ENCODE measurements around the gene OR2T29.
"Not testable (repeated sequence)": the region's sequence is repeated elsewhere in the genome, so short reads cannot be mapped to it uniquely, and the experiment has no call there.

Gene OR2T29

GRCh38 chr1:248562672-248563071 is at the start of gene OR2T29:
TSS of gene OR2T29 (minus strand) at chr1:248562772. CDS start at chr1:248559491, 3,281 bp downstream.
- not testable (repeated sequence) for H3K36me3 ChIP-seq (ENCODE audit: control insufficient read depth, insufficient read depth, low read length); H3K9me3 ChIP-seq (ENCODE audit: control insufficient read depth, insufficient read depth, low read depth, low read length); H3K4me1 ChIP-seq (ENCODE audit: control insufficient read depth, insufficient read depth, low read length); H3K4me3 ChIP-seq (ENCODE audit: low read depth, low read length); H3K27me3 ChIP-seq (ENCODE audit: control insufficient read depth, insufficient read depth, low read length); H3K27ac ChIP-seq (ENCODE audit: low read depth, low read length); H3K9ac ChIP-seq (ENCODE audit: low read length)

- H3K36me3 ChIP-seq (ENCODE audit: control insufficient read depth, insufficient read depth, low read length) = no peaks in the 10 kb centered on the region
These were observed 49.4 kb upstream of the OR2T29 start for GRCh38 chr1:248611883-248612414.

GRCh38 chr1:248610301-248610700 is 47.7 kb upstream of the OR2T29 start:
- no peak overlapping the region for H3K4me3 ChIP-seq (ENCODE audit: low read depth, low read length)
- no peak overlapping the region for H3K27ac ChIP-seq (ENCODE audit: low read depth, low read length)
- H3K9me3 ChIP-seq (ENCODE audit: control insufficient read depth, insufficient read depth, low read depth, low read length) = peaks cover 40% of the 10 kb centered on the region; the same call in 1 of the 2 replicates
- no peaks in the 10 kb centered on the region for H3K4me1 ChIP-seq (ENCODE audit: control insufficient read depth, insufficient read depth, low read length)
- H3K27me3 ChIP-seq (ENCODE audit: control insufficient read depth, insufficient read depth, low read length) = no peaks in the 10 kb centered on the region; the same call in 1 of the 2 replicates
- H3K9ac ChIP-seq (ENCODE audit: low read length) = no peak overlapping the region
- no peaks in the 10 kb centered on the region for H3K36me3 ChIP-seq (ENCODE audit: control insufficient read depth, insufficient read depth, low read length)

More at GRCh38 chr1:248611883-248612414, 49.4 kb upstream of the OR2T29 start:
- Histone ChIP-seq H3K27ac (ENCODE audit: low read depth, low read length) (no peak overlapping the region), H3K9ac (ENCODE audit: low read length) (no peak overlapping the region), H3K9me3 (ENCODE audit: control insufficient read depth, insufficient read depth, low read depth, low read length) (peaks cover 34% of the 10 kb centered on the region; the same call in 1 of the 2 replicates), H3K27me3 (ENCODE audit: control insufficient read depth, insufficient read depth, low read length) (no peaks in the 10 kb centered on the region), H3K4me1 (ENCODE audit: control insufficient read depth, insufficient read depth, low read length) (no peaks in the 10 kb centered on the region), H3K4me3 (ENCODE audit: low read depth, low read length) (no peak overlapping the region)

- H3K27ac ChIP-seq (ENCODE audit: low read depth, low read length) = no peak overlapping the region
- peaks cover 32% of the 10 kb centered on the region; the same call in 1 of the 2 replicates for H3K9me3 ChIP-seq (ENCODE audit: control insufficient read depth, insufficient read depth, low read depth, low read length)
- H3K27me3 ChIP-seq (ENCODE audit: control insufficient read depth, insufficient read depth, low read length) = no peaks in the 10 kb centered on the region
- no peaks in the 10 kb centered on the region for H3K36me3 ChIP-seq (ENCODE audit: control insufficient read depth, insufficient read depth, low read length)
- no peaks in the 10 kb centered on the region for H3K4me1 ChIP-seq (ENCODE audit: control insufficient read depth, insufficient read depth, low read length)
- no peak overlapping the region for H3K9ac ChIP-seq (ENCODE audit: low read length)
- no peak overlapping the region for H3K4me3 ChIP-seq (ENCODE audit: low read depth, low read length)
These were observed 36.8 kb upstream of the OR2T29 start for GRCh38 chr1:248599396-248599795.

- Histone ChIP-seq H3K9me3 (ENCODE audit: control insufficient read depth, insufficient read depth, low read depth, low read length) (peaks cover 39% of the 10 kb centered on the region; the same call in 1 of the 2 replicates), H3K9ac (ENCODE audit: low read length) (no peak within 1 kb of the TSS), H3K27me3 (ENCODE audit: control insufficient read depth, insufficient read depth, low read length) (no peaks in the 10 kb centered on the region), H3K27ac (ENCODE audit: low read depth, low read length) (no peak within 1 kb of the TSS), H3K36me3 (ENCODE audit: control insufficient read depth, insufficient read depth, low read length) (no peaks in the 10 kb centered on the region), H3K4me1 (ENCODE audit: control insufficient read depth, insufficient read depth, low read length) (no peaks in the 10 kb centered on the region), H3K4me3 (ENCODE audit: low read depth, low read length) (no peak within 1 kb of the TSS)
These were observed 35.0 kb upstream of the OR2T29 start, which contains the start of gene OR2T10 for GRCh38 chr1:248597589-248597988. TSS of gene OR2T10 (minus strand) at chr1:248597700. CDS start at chr1:248593768, 3,932 bp downstream.

GRCh38 chr1:248596615-248597014 is 34.0 kb upstream of the OR2T29 start:
- H3K36me3 ChIP-seq (ENCODE audit: control insufficient read depth, insufficient read depth, low read length) = no peaks in the 10 kb centered on the region
- H3K9ac ChIP-seq (ENCODE audit: low read length) = no peak overlapping the region
- no peak overlapping the region for H3K4me3 ChIP-seq (ENCODE audit: low read depth, low read length)
- H3K4me1 ChIP-seq (ENCODE audit: control insufficient read depth, insufficient read depth, low read length) = no peaks in the 10 kb centered on the region
- peaks cover 37% of the 10 kb centered on the region; the same call in 1 of the 2 replicates for H3K9me3 ChIP-seq (ENCODE audit: control insufficient read depth, insufficient read depth, low read depth, low read length)
- no peak overlapping the region for H3K27ac ChIP-seq (ENCODE audit: low read depth, low read length)
- no peaks in the 10 kb centered on the region for H3K27me3 ChIP-seq (ENCODE audit: control insufficient read depth, insufficient read depth, low read length)

- no peaks in the 10 kb centered on the region for H3K36me3 ChIP-seq (ENCODE audit: control insufficient read depth, insufficient read depth, low read length)
- H3K27ac ChIP-seq (ENCODE audit: low read depth, low read length) = no peak overlapping the region
- H3K4me3 ChIP-seq (ENCODE audit: low read depth, low read length) = no peak overlapping the region; the same call in 1 of the 2 replicates
- no peaks in the 10 kb centered on the region for H3K4me1 ChIP-seq (ENCODE audit: control insufficient read depth, insufficient read depth, low read length)
- H3K27me3 ChIP-seq (ENCODE audit: control insufficient read depth, insufficient read depth, low read length) = no peaks in the 10 kb centered on the region
- no peak overlapping the region for H3K9ac ChIP-seq (ENCODE audit: low read length)
- peaks cover 37% of the 10 kb centered on the region; the same call in 1 of the 2 replicates for H3K9me3 ChIP-seq (ENCODE audit: control insufficient read depth, insufficient read depth, low read depth, low read length)
These were observed 30.7 kb upstream of the OR2T29 start for GRCh38 chr1:248593226-248593625.

- Histone ChIP-seq H3K4me1 (ENCODE audit: control insufficient read depth, insufficient read depth, low read length) (no peaks in the 10 kb centered on the region), H3K4me3 (ENCODE audit: low read depth, low read length) (no peak overlapping the region; the same call in 1 of the 2 replicates), H3K9ac (ENCODE audit: low read length) (no peak overlapping the region), H3K36me3 (ENCODE audit: control insufficient read depth, insufficient read depth, low read length) (no peaks in the 10 kb centered on the region), H3K27me3 (ENCODE audit: control insufficient read depth, insufficient read depth, low read length) (no peaks in the 10 kb centered on the region), H3K9me3 (ENCODE audit: control insufficient read depth, insufficient read depth, low read depth, low read length) (peaks cover 38% of the 10 kb centered on the region; the same call in 1 of the 2 replicates), H3K27ac (ENCODE audit: low read depth, low read length) (no peak overlapping the region)
These were observed 30.1 kb upstream of the OR2T29 start for GRCh38 chr1:248592655-248593054.

- Histone ChIP-seq H3K9ac (ENCODE audit: low read length) (no peak overlapping the region), H3K4me3 (ENCODE audit: low read depth, low read length) (no peak overlapping the region), H3K4me1 (ENCODE audit: control insufficient read depth, insufficient read depth, low read length) (no peaks in the 10 kb centered on the region), H3K27ac (ENCODE audit: low read depth, low read length) (no peak overlapping the region), H3K36me3 (ENCODE audit: control insufficient read depth, insufficient read depth, low read length) (no peaks in the 10 kb centered on the region), H3K9me3 (ENCODE audit: control insufficient read depth, insufficient read depth, low read depth, low read length) (peaks cover 26% of the 10 kb centered on the region; the same call in 1 of the 2 replicates), H3K27me3 (ENCODE audit: control insufficient read depth, insufficient read depth, low read length) (no peaks in the 10 kb centered on the region)
These were observed 27.5 kb upstream of the OR2T29 start for GRCh38 chr1:248590055-248590454.

- H3K4me3 ChIP-seq (ENCODE audit: low read depth, low read length) = no peak overlapping the region
- no peak overlapping the region for H3K27ac ChIP-seq (ENCODE audit: low read depth, low read length)
- H3K27me3 ChIP-seq (ENCODE audit: control insufficient read depth, insufficient read depth, low read length) = no peaks in the 10 kb centered on the region
- no peaks in the 10 kb centered on the region for H3K36me3 ChIP-seq (ENCODE audit: control insufficient read depth, insufficient read depth, low read length)
- H3K4me1 ChIP-seq (ENCODE audit: control insufficient read depth, insufficient read depth, low read length) = no peaks in the 10 kb centered on the region
- H3K9me3 ChIP-seq (ENCODE audit: control insufficient read depth, insufficient read depth, low read depth, low read length) = peaks cover 22% of the 10 kb centered on the region; the same call in 1 of the 2 replicates
- H3K9ac ChIP-seq (ENCODE audit: low read length) = no peak overlapping the region
These were observed 26.8 kb upstream of the OR2T29 start for GRCh38 chr1:248589334-248589733.

- Histone ChIP-seq H3K27ac (ENCODE audit: low read depth, low read length) (no peak overlapping the region), H3K4me3 (ENCODE audit: low read depth, low read length) (no peak overlapping the region), H3K27me3 (ENCODE audit: control insufficient read depth, insufficient read depth, low read length) (no peaks in the 10 kb centered on the region), H3K4me1 (ENCODE audit: control insufficient read depth, insufficient read depth, low read length) (no peaks in the 10 kb centered on the region), H3K9ac (ENCODE audit: low read length) (no peak overlapping the region), H3K9me3 (ENCODE audit: control insufficient read depth, insufficient read depth, low read depth, low read length) (peaks cover 7% of the 10 kb centered on the region; the same call in 1 of the 2 replicates), H3K36me3 (ENCODE audit: control insufficient read depth, insufficient read depth, low read length) (no peaks in the 10 kb centered on the region)
These were observed 22.7 kb upstream of the OR2T29 start for GRCh38 chr1:248585266-248585665.

Data from HUES6 (cell line).